Activated naive CD8-positive, alpha-beta T cell (primary cell): ENCODE data around the gene NEK6.
A peak's percentile ranks its signal among the peaks of the same experiment; 100 is the strongest.
"Not testable (repeated sequence)": the region's sequence is repeated elsewhere in the genome, so short reads cannot be mapped to it uniquely, and the experiment has no call there.

Experiments used
- H3K27ac Mint-ChIP-seq: one replicate; pipeline ENCODE4 v1.8.0; 2021; ENCODE audit warnings: mixed read lengths
- H3K27me3 Mint-ChIP-seq: one replicate; pipeline ENCODE4 v1.8.0; 2021; ENCODE audit warnings: mixed read lengths
- H3K36me3 Mint-ChIP-seq: one replicate; pipeline ENCODE4 v1.8.0; 2021; ENCODE audit warnings: mixed read lengths
- H3K4me1 Mint-ChIP-seq: one replicate; pipeline ENCODE4 v1.8.0; 2021; ENCODE audit warnings: low read depth, mixed read lengths
- H3K4me3 Mint-ChIP-seq: one replicate; pipeline ENCODE4 v1.8.0; 2021; ENCODE audit warnings: mild to moderate bottlenecking, mixed read lengths
- H3K9me3 Mint-ChIP-seq: one replicate; pipeline ENCODE4 v1.8.0; 2021; ENCODE audit warnings: low read depth, mixed read lengths

Gene NEK6

DNA sequence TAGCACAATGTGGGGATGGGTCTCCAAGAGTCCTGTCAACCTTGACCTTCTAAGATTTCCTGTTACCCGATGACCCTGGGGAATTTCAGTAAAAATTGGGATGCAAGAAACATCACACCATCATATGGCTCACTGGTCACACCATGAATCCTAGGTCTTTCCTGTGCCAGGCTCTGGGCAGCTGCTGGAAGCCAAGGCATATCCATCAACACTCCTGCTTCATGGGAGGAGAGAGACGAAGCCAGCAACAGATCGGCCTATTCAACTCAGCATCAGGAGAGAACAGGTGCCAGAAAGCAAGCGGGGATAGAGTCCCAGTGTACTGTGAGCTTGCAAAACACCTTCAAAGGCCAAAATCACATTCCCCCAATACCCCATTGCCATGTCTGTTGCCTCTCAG is 6.5 kb upstream of the NEK6 start:
- Mint-ChIP-seq H3K27me3 (peaks cover 2% of the 10 kb centered on the region), H3K4me3 (no peak overlapping the region), H3K4me1 (peaks cover 12% of the 10 kb centered on the region), H3K36me3 (no peaks in the 10 kb centered on the region), H3K27ac (no peak overlapping the region), H3K9me3 (no peaks in the 10 kb centered on the region)

DNA sequence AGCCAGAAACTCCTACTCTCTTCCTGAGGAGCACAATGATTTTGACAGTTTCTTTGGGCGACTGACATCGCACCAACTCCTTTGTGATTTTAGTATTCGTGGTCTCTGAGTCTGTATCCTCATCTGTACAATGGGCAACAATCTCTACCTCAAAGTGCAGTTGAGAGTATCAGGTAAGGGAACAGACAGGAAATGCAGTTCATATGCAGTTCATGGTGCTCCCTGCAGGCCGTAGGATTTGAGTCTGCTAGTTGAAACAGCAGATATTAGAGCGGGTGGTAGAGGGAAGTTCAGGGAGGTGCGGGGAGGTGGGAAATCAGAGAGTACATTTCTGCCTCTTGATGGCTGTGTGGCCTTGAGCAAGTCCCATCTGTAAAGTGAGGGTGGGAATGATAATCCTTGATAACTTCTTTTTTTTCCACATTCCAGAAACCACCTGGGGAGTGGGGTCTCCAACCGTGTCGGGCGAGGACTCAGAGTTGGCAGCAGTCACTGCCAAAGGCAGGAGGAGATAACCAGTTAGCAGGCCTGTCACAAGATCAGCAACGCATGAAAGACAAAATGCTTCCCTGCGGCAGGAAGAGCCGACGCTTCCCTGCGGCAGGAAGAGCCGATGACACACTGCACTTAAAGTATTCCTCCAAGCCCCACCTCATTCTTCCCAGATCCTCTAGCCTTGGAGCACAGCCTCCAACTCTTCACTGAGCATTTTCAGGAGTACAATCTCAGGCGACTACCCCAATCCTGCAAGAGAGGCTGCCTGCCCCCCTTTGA is 6.0 kb upstream of the NEK6 start:
- Mint-ChIP-seq H3K4me3 (no peak overlapping the region), H3K4me1 (peaks cover 13% of the 10 kb centered on the region), H3K27ac (no peak overlapping the region), H3K36me3 (no peaks in the 10 kb centered on the region), H3K9me3 (no peaks in the 10 kb centered on the region), H3K27me3 (peaks cover 4% of the 10 kb centered on the region)

DNA sequence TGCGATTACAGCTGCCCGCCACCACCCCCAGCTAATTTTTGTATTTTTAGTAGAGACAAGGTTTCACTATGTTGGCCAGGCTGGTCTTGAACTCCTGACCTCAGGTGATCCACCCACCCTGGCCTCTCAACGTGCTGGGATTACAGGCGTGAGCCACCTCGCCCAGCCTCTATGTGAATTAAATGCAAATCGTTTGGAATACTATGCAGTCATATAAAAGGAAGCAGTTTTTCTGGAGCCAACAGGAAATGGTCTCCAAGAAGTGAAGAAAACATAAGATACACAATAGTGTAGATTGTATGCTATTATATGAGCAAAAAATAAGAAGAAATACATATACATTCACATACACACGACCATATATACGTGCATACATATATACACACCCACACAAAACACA is 4.9 kb upstream of the NEK6 start:
- peaks cover 20% of the 10 kb centered on the region for H3K4me1 Mint-ChIP-seq
- H3K9me3 Mint-ChIP-seq, H3K36me3 Mint-ChIP-seq, H3K4me3 Mint-ChIP-seq, H3K27me3 Mint-ChIP-seq, H3K27ac Mint-ChIP-seq: not testable (repeated sequence)

DNA sequence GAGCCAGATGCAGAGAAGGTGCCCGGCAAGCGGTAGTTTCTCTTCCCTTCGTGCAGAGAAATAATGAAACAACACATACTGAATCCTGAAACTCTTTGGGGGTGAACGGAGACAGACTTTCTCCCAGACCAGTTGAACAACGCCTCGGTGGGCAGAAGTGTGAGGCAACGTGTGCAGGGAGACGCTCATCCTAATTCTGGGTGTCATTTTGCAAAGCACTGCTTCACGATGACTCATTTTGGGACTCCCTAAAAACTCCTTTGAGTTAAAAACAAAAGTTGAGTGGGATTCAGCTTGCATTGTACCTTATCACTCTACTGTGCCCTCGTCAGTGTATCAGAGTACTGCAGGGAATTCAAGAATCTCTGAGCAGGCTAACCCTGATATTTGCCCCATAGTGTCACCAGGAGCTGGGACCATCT is 3.5 kb upstream of the NEK6 start:
- peaks cover 28% of the 10 kb centered on the region for H3K4me1 Mint-ChIP-seq

DNA sequence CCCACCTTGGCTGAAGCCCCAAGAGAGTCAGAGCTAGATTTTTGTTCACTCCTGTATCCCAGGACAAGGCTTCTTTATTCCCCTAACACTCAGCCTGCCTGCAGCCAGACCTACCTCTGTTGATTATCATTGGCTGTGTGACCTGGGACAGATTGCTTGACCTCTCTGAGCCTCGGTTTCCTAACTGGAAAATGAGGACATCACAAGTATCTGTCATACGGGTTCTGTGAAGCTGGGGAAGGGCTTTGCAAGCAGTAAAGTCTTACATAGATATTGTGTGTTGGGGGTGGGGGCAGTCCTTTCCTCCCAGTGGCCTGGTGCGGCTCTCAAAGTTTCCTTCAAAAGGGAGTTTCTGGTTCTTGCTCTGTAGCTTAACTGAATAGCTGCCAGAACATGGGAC is 2.5 kb upstream of the NEK6 start:
- Mint-ChIP-seq H3K9me3 (no peaks in the 10 kb centered on the region), H3K4me3 (no peak overlapping the region), H3K27ac (no peak overlapping the region), H3K36me3 (no peaks in the 10 kb centered on the region), H3K27me3 (peaks cover 15% of the 10 kb centered on the region), H3K4me1 (peaks cover 31% of the 10 kb centered on the region)

More for the DNA sequence above, 3.5 kb upstream of the NEK6 start:
- Mint-ChIP-seq H3K27ac (no peak overlapping the region), H3K4me3 (no peak overlapping the region), H3K9me3 (no peaks in the 10 kb centered on the region), H3K27me3 (peaks cover 13% of the 10 kb centered on the region), H3K36me3 (no peaks in the 10 kb centered on the region)

DNA sequence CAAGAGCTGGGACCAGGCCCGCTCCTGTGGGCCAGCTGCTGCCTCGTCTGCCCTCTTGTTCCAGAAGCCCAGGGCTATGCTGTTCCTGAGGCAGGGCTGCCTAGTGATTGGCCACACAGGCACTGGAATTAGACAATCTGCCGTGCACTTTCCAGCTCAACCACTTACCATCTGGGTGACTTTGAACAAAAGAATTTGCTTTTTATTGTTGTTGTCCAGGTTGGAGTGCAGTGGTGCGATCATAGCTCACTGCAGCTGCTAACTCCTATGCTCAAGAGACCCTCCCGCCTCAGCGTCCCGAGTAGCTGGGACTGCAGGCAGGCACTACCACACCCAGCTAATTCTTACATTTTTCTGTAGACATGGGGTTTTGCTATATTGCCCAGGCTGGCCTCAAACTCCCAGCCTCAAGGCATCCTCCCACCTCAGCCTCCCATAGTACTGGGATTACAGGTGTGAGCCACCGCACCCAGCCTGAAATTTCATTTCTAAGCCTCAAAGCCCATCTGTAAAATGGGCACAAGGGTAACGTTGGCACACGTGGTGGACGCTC is 1.2 kb upstream of the NEK6 start:
- Mint-ChIP-seq H3K27ac (no peak overlapping the region), H3K4me3 (peak overlapping the region; percentile 89), H3K4me1 (peaks cover 33% of the 10 kb centered on the region), H3K36me3 (no peaks in the 10 kb centered on the region), H3K27me3 (peaks cover 21% of the 10 kb centered on the region), H3K9me3 (no peaks in the 10 kb centered on the region)

DNA sequence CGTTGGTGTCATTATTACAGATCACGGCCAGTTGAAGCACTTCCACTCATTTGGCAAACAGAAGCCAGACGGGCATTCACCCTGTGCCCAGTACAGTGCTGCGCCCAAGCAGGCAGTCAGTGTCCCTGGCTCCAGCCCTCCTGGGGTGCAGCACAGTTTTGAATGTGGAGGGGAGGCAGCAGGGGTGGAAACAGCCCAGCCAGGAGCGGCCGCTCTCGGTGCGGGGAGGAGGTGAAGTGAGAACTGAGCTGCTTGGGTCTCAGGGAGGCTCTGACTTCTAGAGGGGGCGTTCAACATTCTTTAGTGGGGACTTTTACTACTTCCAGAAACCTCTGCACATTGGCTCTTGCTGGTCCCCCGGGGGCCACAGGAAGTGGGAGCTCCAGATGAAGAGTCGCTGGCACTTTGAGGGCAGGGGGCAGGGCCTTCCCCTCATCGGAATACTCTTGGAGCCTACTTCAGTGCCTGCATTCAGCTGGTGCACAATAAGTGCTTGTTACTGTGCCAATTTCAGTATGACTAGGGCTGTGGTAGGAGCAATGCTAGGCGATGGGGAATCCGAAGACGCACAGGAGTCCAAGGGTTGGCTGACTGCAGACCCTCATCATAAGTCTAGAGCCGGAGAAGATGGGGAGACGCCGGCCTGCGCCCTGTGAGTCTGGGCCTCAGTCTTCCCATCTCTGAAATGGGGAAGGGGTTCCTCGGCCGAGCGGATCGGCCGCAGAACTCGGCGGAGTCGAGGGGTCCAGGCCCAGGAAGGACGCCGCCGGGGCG is 492 bp upstream of the NEK6 start:
- peak overlapping the region; percentile 89 for H3K4me3 Mint-ChIP-seq
- H3K36me3 Mint-ChIP-seq = no peaks in the 10 kb centered on the region
- H3K27ac Mint-ChIP-seq = peak overlapping the region; percentile 90
- peaks cover 33% of the 10 kb centered on the region for H3K4me1 Mint-ChIP-seq
- H3K9me3 Mint-ChIP-seq = no peaks in the 10 kb centered on the region
- H3K27me3 Mint-ChIP-seq = peaks cover 25% of the 10 kb centered on the region

DNA sequence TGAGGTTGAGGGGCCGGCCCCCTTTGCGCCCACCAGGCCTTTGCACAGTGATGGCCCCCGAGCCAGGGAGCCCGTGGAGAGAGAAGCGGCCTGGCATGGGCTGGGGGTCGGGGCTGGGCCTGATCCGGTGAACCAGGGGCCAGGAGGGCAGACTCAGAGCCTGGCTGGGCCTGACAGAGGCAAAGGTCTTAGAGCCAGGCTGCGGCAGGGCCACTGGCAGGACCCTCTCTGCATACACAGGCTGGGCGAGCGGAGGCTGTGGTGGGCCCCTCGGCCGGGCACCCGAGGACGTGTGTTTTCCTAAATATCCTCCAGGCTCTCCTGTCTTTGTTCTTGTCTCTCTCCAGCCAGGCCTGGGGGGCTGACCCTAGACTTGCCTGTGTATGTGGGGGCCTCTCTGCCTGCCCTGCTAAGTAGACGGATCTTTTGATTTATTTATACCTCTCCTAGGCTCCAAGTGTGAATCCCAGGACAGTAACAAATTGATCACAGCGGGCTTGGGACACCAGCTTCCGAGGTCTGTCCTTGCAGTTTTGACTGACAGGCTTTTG is 933 bp downstream of the NEK6 start:
- no peaks in the 10 kb centered on the region for H3K36me3 Mint-ChIP-seq
- H3K4me3 Mint-ChIP-seq = peak overlapping the region; percentile 94
- H3K4me1 Mint-ChIP-seq = peaks cover 33% of the 10 kb centered on the region
- no peaks in the 10 kb centered on the region for H3K9me3 Mint-ChIP-seq
- H3K27ac Mint-ChIP-seq = peak overlapping the region; percentile 81
- H3K27me3 Mint-ChIP-seq = peaks cover 25% of the 10 kb centered on the region

DNA sequence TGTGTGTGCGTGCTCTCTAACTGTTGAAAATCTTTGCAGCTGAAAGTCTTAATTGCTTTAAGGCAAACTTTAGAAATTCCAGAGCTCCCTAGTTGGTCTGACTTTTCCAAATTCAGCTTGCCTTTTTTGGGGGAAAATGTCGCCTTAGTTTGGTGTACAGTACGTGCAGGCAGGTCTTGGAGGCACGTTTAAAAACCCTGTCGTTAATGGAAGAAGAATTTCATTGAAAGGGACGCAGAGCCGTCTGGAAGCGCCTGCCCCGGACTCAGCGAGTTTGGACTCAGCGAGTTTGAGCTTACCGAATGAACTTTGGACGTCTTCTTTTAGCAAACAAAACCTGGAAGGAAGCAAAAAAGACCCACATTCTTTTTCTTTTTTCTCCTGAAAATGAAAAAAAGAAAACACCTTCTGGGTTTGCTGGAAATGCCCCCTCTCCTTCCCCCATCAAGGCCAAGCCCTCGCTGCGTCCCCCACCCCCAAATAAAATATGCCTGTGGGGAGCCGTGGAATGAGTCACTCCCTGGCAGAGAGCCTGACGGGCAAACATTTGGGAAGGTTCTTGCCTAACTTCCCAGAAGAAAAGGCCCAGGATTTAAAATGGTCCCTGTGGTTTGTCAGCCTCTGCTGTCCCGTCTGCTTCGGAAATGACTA is 1.5 kb downstream of the NEK6 start:
- Mint-ChIP-seq H3K36me3 (no peaks in the 10 kb centered on the region), H3K4me1 (peaks cover 28% of the 10 kb centered on the region), H3K27me3 (peaks cover 25% of the 10 kb centered on the region), H3K4me3 (peak overlapping the region; percentile 94), H3K9me3 (no peaks in the 10 kb centered on the region), H3K27ac (peak overlapping the region; percentile 61)

DNA sequence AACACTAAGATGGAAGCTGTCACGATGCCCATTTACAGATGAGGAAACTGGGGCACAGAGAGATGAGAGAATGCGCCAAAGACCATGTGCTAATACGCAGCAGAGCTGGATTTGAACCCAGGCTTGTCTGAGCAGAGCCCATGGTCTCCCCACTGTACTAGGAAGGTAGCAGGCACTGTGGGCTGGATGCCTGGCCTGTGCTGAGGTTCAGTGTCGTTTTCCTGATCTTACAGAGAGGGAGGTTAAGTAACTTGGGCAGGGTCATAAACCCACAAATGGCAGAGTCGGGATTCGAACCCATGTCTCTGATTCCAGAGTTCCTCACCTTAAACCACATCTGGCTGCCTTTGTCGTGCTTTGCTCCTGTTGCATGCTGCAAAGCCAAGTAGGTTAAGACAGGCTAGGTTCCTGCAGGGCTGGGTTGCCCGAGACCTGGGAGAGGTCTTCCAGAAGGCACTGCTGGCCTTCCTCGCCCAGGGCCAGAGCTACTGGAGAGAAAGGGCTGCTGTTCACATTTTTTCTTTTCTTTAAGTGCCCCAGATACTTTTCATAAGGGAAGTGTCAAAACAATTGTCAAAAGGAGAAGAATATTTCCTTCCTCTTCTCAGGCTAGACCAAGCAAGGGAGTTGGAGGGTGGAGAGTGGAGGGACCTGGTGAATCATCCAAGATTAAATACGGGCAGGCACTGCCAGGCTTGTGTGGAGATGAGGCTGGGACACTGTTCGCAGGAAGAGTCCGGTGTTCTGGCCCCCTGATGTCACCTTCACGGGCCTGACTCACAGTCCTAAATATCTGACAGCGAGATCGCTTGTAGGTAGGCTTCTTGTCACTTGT is 3.2 kb downstream of the NEK6 start:
- no peaks in the 10 kb centered on the region for H3K36me3 Mint-ChIP-seq
- peak overlapping the region; percentile 35 for H3K4me3 Mint-ChIP-seq
- H3K4me1 Mint-ChIP-seq = peaks cover 27% of the 10 kb centered on the region
- H3K27ac Mint-ChIP-seq = no peak overlapping the region
- peaks cover 25% of the 10 kb centered on the region for H3K27me3 Mint-ChIP-seq
- no peaks in the 10 kb centered on the region for H3K9me3 Mint-ChIP-seq

DNA sequence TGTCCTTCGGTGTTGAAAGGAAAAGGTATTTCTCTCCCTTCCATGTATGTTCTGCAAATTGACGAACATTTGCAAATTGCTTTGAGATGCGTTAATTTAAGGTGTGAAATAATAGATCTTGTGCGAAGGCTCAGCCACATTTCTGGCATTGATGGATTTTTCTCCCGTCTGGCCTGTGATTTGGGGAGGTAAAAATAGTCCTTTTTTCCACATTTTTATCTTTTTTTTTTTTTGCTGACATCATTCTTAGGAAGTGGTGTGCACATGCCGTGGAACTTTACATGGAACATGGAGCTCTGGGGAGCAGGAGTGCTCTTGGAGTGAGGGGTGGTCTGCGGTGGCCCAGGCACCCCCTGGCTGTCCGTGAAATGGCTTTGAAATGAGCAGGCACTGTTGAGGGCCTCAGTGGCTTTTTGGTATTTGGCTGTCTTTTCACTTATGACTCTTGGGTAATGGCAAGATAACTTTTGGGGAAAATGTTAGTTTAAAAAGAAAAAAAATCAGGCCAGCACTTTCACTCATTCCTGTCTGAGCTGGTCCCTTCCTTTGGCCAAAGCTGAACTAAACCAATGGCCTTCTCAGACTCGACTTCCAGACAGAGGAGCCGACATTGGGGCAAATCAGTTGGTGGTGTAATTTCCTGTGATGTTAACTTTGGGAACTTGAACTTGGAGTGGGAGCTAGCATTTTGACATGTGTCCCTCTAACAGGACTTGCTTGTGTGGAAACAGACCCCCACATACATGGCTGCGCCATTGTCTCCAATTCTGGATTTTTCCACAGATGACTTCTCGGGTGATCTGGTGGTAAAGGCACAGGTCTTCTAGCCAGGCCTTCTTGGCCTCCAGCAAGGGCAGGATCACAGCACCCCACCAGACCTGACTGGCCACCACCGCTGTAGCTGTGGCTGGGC is 4.2 kb downstream of the NEK6 start:
- Mint-ChIP-seq H3K27ac (no peak overlapping the region), H3K4me3 (no peak overlapping the region), H3K36me3 (no peaks in the 10 kb centered on the region), H3K4me1 (peaks cover 24% of the 10 kb centered on the region), H3K9me3 (no peaks in the 10 kb centered on the region), H3K27me3 (peaks cover 22% of the 10 kb centered on the region)

DNA sequence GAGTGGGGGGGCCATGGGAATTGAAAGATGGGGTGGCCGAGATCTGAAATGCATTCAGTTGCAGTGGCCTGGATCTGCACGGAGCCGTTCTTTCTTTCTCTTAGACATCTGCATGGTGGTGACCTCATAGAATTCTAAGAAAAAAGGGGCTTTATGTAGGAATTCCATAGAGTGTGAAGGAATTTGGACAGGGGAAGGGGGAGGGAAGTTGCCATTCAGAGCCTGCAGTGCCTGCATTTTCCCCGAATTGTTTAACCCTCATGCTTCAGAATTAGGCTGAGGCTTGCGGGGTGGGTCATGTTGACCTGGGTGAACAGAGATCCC is 4.9 kb downstream of the NEK6 start:
- H3K27ac Mint-ChIP-seq = no peak overlapping the region
- no peak overlapping the region for H3K4me3 Mint-ChIP-seq
- H3K36me3 Mint-ChIP-seq = no peaks in the 10 kb centered on the region
- H3K9me3 Mint-ChIP-seq = no peaks in the 10 kb centered on the region
- peaks cover 21% of the 10 kb centered on the region for H3K4me1 Mint-ChIP-seq
- H3K27me3 Mint-ChIP-seq = peaks cover 18% of the 10 kb centered on the region

DNA sequence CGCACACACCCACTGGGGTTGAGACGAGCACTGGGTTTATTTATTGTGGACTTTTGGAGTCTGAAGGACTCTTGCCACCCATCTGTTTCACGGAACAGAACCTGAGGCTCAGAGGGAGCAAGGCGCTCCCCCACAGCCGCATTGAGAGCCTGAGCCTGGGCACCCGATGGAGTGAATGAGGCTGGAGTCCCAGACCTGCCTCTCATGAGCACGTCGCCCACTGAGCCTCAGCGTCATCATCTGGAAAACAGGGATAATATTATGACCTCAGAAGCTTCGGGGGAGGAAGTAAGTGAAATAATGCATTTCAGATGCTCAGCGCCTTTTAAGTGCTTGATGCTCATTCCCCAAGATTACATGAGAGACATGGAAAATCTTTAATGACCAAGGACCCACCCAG is 5.5 kb downstream of the NEK6 start:
- H3K4me1 Mint-ChIP-seq = peaks cover 20% of the 10 kb centered on the region
- no peaks in the 10 kb centered on the region for H3K9me3 Mint-ChIP-seq
- H3K27ac Mint-ChIP-seq = no peak overlapping the region
- no peaks in the 10 kb centered on the region for H3K36me3 Mint-ChIP-seq
- H3K27me3 Mint-ChIP-seq = peaks cover 18% of the 10 kb centered on the region
- no peak overlapping the region for H3K4me3 Mint-ChIP-seq
